WTC11 (cell line): Measurements from ENCODE around the gene POP4. TPM values are rescaled to one million over a fixed set of nuclear protein-coding genes. Genes with fewer than 3 reads are reported as not detected.

Source experiments
- ATAC-seq: fragments of 200-7000 bp; cut with Tn5 transposase; 2 replicates; pipeline ENCODE4 v1.10.0; 2021; ENCODE audit warnings: mild to moderate bottlenecking, moderate library complexity
- CTCF ChIA-PET: fragments of 300-600 bp; sonication (Branson Sonifier 250); formaldehyde crosslinking; loops from one replicate; lab custom pipeline; 2021; ENCODE audit warnings: antibody characterized with exemption; lab: Charles Lee
- POLR2A ChIA-PET: fragments of 350-600 bp; sonication (Branson Sonifier 250); formaldehyde crosslinking; loops from one replicate; lab custom pipeline; 2021; ENCODE audit warnings: antibody characterized with exemption; lab: Charles Lee
- DNase-seq: peaks from one replicate; pipeline ENCODE4 v3.0.0; 2021; ENCODE audit warnings: low spot score
- H3K27ac Mint-ChIP-seq: 2 replicates; pipeline ENCODE4 v1.8.0; 2021; ENCODE audit warnings: mixed read lengths
- H3K27me3 Mint-ChIP-seq: 2 replicates; pipeline ENCODE4 v1.8.0; 2021; ENCODE audit warnings: low read depth, mild to moderate bottlenecking, moderate library complexity, mixed read lengths
- H3K36me3 Mint-ChIP-seq: 2 replicates; pipeline ENCODE4 v1.8.0; 2021; ENCODE audit warnings: mixed read lengths
- H3K4me1 Mint-ChIP-seq: 2 replicates; pipeline ENCODE4 v1.8.0; 2022; ENCODE audit warnings: mixed read lengths
- H3K4me3 Mint-ChIP-seq: 2 replicates; pipeline ENCODE4 v1.8.0; 2021; ENCODE audit warnings: mild to moderate bottlenecking, moderate library complexity, mixed read lengths
- H3K9me3 Mint-ChIP-seq: 2 replicates; pipeline ENCODE4 v1.8.0; 2021; ENCODE audit warnings: mixed read lengths
- EMX1 ChIP-seq: fragments of 250-450 bp; sonication (Bioruptor Pico); IDR thresholded peaks from 2 replicates; pipeline ENCODE4 v1.8.0; 2021; ENCODE audit warnings: mild to moderate bottlenecking
- ETV6 ChIP-seq: sonication (generic); formaldehyde crosslinking; IDR thresholded peaks from 2 replicates; pipeline ENCODE4 v1.8.1; 2022; ENCODE audit warnings: mild to moderate bottlenecking, missing genetic modification reagents
- FOXJ3 ChIP-seq: sonication (generic); formaldehyde crosslinking; IDR thresholded peaks from 2 replicates; pipeline ENCODE4 v1.9.0; 2021; ENCODE audit warnings: missing genetic modification reagents, mild to moderate bottlenecking, borderline replicate concordance
- HMGA2 ChIP-seq: fragments of 250-450 bp; sonication (Bioruptor Pico); IDR thresholded peaks from 2 replicates; pipeline ENCODE4 v1.4.0; 2021; ENCODE audit warnings: mild to moderate bottlenecking, moderate library complexity
- IRF2 ChIP-seq: sonication (generic); formaldehyde crosslinking; IDR thresholded peaks from 2 replicates; pipeline ENCODE4 v1.8.0; 2022; ENCODE audit warnings: low read depth, missing genetic modification reagents, borderline replicate concordance
- KAT7 ChIP-seq: sonication (generic); formaldehyde crosslinking; IDR thresholded peaks from 2 replicates; pipeline ENCODE4 v1.8.1; 2023; ENCODE audit warnings: missing genetic modification reagents, mild to moderate bottlenecking, borderline replicate concordance
- MYBL2 ChIP-seq: sonication (generic); formaldehyde crosslinking; IDR thresholded peaks from 2 replicates; pipeline ENCODE4 v1.8.1; 2023; ENCODE audit warnings: mild to moderate bottlenecking, moderate library complexity, missing genetic modification reagents
- NFYB ChIP-seq: sonication (generic); formaldehyde crosslinking; conservative IDR thresholded peaks from 2 replicates; pipeline ENCODE4 v1.8.0; 2022; ENCODE audit warnings: low read depth, missing genetic modification reagents
- NR3C1 ChIP-seq: sonication (generic); formaldehyde crosslinking; conservative IDR thresholded peaks from 2 replicates; pipeline ENCODE4 v1.8.1; 2023; ENCODE audit warnings: low read depth, mild to moderate bottlenecking, missing genetic modification reagents
- PRRX2 ChIP-seq: fragments of 250-450 bp; sonication (Bioruptor Pico); IDR thresholded peaks from 2 replicates; pipeline ENCODE4 v1.8.0; 2021; ENCODE audit warnings: mild to moderate bottlenecking
- SMAD3 ChIP-seq: sonication (generic); formaldehyde crosslinking; IDR thresholded peaks from 2 replicates; pipeline ENCODE4 v1.8.0; 2022; ENCODE audit warnings: missing genetic modification reagents, mild to moderate bottlenecking, borderline replicate concordance
- ZNF317 ChIP-seq: sonication (generic); formaldehyde crosslinking; IDR thresholded peaks from 2 replicates; pipeline ENCODE4 v1.8.1; 2023; ENCODE audit warnings: low read depth, mild to moderate bottlenecking, moderate library complexity, missing genetic modification reagents, borderline replicate concordance
- ZNF423 ChIP-seq: fragments of 250-450 bp; sonication (Bioruptor Pico); IDR thresholded peaks from 2 replicates; pipeline ENCODE4 v2.1.2; 2022; ENCODE audit warnings: mild to moderate bottlenecking, moderate library complexity
- total RNA-seq: library from RNA; stranded (reverse); gene quantifications from 3 replicates; pipeline ENCODE4 v1.2.3, GENCODE V29; 2021
- TF ChIP-seq, protein P1 (sequence below): sonication (generic); formaldehyde crosslinking; conservative IDR thresholded peaks from 2 replicates; pipeline ENCODE4 v1.8.1; 2022; ENCODE audit warnings: mild to moderate bottlenecking, missing genetic modification reagents
- TF ChIP-seq, protein P2 (sequence below): sonication (generic); formaldehyde crosslinking; IDR thresholded peaks from 2 replicates; pipeline ENCODE4 v1.8.1; 2023; ENCODE audit warnings: mild to moderate bottlenecking, missing genetic modification reagents
- TF ChIP-seq, protein P3 (sequence below): sonication (generic); formaldehyde crosslinking; IDR thresholded peaks from 2 replicates; pipeline ENCODE4 v1.8.1; 2022; ENCODE audit warnings: mild to moderate bottlenecking, missing genetic modification reagents, moderate library complexity, borderline replicate concordance
- TF ChIP-seq, protein P4 (sequence below): fragments of 250-450 bp; sonication (Bioruptor Pico); IDR thresholded peaks from 2 replicates; pipeline ENCODE4 v2.1.2; 2022; ENCODE audit warnings: mild to moderate bottlenecking, moderate library complexity
- TF ChIP-seq, protein P5 (sequence below): sonication (generic); formaldehyde crosslinking; IDR thresholded peaks from 2 replicates; pipeline ENCODE4 v1.8.1; 2023; ENCODE audit warnings: mild to moderate bottlenecking, missing genetic modification reagents, moderate library complexity
- TF ChIP-seq, protein P6 (sequence below): sonication (generic); formaldehyde crosslinking; IDR thresholded peaks from 2 replicates; pipeline ENCODE4 v1.8.0; 2023; ENCODE audit warnings: missing genetic modification reagents

POP4 gene
- total RNA-seq, 1 experiment from 2014 or later = 46.7 TPM

DNA sequence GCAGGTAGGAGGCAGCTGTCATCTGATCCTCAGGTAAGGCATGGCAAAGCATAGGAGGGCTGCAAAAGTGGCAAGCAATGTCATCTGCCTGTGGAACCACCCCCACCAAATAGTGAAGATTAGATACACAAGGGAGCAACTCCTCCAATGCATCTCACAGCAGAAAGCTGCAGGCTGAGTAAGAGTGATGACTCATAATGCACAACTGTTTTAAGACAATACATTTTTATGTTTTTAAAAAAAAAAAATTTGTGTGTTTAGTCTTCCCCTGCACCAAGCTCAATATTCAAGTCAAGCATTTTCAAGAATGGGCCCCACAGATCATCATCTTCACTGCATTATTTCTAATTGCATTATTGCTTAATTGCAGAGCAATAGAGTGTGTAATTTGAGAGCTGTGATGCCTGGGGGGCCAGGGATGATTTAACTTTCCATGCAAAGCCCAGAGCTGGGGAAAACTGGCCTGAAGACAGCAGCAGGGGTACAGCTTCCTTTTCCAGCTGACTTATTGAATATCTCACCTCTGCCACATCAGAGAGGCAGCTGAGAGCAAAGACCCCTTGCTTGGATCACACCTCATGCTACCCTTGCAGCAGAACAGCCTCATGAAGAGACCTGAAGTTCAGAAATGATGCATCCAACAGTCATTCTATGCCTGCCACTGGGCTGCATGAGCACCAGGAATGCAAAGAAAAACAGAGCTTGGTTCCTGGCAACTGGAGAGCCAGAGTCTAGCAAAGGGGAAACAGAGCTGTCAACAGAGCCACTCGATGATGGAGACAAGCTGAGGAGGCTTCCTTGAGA is 22.7 kb upstream of the POP4 start (continued):
- TF ChIP-seq ZNF423 (CRISPR knock-in tag) (no peak), EMX1 (CRISPR knock-in tag) (no peak), ETV6 (CRISPR knock-in tag) (no peak), PRRX2 (CRISPR knock-in tag) (no peak), FOXJ3 (no peak)
- TF ChIP-seq, protein P1, sequence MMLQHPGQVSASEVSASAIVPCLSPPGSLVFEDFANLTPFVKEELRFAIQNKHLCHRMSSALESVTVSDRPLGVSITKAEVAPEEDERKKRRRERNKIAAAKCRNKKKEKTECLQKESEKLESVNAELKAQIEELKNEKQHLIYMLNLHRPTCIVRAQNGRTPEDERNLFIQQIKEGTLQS = no peak
- TF ChIP-seq, protein P2, sequence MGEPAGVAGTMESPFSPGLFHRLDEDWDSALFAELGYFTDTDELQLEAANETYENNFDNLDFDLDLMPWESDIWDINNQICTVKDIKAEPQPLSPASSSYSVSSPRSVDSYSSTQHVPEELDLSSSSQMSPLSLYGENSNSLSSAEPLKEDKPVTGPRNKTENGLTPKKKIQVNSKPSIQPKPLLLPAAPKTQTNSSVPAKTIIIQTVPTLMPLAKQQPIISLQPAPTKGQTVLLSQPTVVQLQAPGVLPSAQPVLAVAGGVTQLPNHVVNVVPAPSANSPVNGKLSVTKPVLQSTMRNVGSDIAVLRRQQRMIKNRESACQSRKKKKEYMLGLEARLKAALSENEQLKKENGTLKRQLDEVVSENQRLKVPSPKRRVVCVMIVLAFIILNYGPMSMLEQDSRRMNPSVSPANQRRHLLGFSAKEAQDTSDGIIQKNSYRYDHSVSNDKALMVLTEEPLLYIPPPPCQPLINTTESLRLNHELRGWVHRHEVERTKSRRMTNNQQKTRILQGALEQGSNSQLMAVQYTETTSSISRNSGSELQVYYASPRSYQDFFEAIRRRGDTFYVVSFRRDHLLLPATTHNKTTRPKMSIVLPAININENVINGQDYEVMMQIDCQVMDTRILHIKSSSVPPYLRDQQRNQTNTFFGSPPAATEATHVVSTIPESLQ (CRISPR knock-in tag) = no peak

DNA sequence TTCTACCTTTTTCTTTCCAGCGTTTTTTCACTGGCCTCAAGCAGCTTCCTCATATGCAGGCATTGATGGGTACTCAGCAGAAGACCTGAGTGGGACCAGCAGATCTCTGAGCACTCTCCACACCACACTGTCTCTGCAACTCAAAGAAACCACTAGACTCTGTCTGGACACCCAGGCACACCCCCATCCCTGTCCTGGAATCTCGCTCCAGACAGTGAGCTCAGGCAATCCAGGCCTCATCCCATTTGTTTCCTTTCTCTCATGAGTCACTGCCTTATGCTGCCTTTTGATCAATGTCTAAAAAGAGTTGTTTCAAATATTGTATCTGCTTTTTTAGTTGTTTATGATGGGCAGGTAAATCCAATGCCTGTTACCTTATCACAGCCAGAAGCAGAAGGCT is 19.7 kb upstream of the POP4 start:
- CTCF ChIA-PET = interaction anchor here (0.6 to 1.3 kb wide), 2 partner anchors 58 to 1279 kb away, joined by 3 to 5 read pairs; no protein-coding TSS in a partner anchor
- POLR2A ChIA-PET = no interaction called here
- H3K27me3 Mint-ChIP-seq = peaks cover 16% of the 10 kb centered on the region
- TF ChIP-seq ZNF317 (CRISPR knock-in tag) (no peak), NR3C1 (CRISPR knock-in tag) (no peak), SMAD3 (CRISPR knock-in tag) (no peak), HMGA2 (CRISPR knock-in tag) (no peak), MYBL2 (CRISPR knock-in tag) (no peak), ETV6 (CRISPR knock-in tag) (no peak), NFYB (no peak), ZNF423 (CRISPR knock-in tag) (no peak), IRF2 (CRISPR knock-in tag) (no peak), KAT7 (CRISPR knock-in tag) (no peak)
- TF ChIP-seq, protein P3, sequence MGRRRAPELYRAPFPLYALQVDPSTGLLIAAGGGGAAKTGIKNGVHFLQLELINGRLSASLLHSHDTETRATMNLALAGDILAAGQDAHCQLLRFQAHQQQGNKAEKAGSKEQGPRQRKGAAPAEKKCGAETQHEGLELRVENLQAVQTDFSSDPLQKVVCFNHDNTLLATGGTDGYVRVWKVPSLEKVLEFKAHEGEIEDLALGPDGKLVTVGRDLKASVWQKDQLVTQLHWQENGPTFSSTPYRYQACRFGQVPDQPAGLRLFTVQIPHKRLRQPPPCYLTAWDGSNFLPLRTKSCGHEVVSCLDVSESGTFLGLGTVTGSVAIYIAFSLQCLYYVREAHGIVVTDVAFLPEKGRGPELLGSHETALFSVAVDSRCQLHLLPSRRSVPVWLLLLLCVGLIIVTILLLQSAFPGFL (CRISPR knock-in tag) = no peak
- TF ChIP-seq, protein P4, sequence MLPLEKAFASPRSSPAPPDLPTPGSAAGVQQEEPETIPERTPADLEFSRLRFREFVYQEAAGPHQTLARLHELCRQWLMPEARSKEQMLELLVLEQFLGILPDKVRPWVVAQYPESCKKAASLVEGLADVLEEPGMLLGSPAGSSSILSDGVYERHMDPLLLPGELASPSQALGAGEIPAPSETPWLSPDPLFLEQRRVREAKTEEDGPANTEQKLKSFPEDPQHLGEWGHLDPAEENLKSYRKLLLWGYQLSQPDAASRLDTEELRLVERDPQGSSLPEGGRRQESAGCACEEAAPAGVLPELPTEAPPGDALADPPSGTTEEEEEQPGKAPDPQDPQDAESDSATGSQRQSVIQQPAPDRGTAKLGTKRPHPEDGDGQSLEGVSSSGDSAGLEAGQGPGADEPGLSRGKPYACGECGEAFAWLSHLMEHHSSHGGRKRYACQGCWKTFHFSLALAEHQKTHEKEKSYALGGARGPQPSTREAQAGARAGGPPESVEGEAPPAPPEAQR = no peak
- TF ChIP-seq, protein P5, sequence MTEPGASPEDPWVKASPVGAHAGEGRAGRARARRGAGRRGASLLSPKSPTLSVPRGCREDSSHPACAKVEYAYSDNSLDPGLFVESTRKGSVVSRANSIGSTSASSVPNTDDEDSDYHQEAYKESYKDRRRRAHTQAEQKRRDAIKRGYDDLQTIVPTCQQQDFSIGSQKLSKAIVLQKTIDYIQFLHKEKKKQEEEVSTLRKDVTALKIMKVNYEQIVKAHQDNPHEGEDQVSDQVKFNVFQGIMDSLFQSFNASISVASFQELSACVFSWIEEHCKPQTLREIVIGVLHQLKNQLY (CRISPR knock-in tag) = no peak
- TF ChIP-seq, protein P6, sequence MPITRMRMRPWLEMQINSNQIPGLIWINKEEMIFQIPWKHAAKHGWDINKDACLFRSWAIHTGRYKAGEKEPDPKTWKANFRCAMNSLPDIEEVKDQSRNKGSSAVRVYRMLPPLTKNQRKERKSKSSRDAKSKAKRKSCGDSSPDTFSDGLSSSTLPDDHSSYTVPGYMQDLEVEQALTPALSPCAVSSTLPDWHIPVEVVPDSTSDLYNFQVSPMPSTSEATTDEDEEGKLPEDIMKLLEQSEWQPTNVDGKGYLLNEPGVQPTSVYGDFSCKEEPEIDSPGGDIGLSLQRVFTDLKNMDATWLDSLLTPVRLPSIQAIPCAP (CRISPR knock-in tag) = no peak
- TF ChIP-seq, all 79 proteins: peak for 0
- H3K36me3 Mint-ChIP-seq = no peaks in the 10 kb centered on the region
- no peak overlapping the region for H3K4me3 Mint-ChIP-seq
- no peak overlapping the region for H3K27ac Mint-ChIP-seq
- DNase-seq (no peak), ATAC-seq (no peak)
- H3K9me3 Mint-ChIP-seq = peaks cover 14% of the 10 kb centered on the region
- H3K4me1 Mint-ChIP-seq = no peaks in the 10 kb centered on the region
